Measurements from ENCODE around the gene ESPL1. TPM values are rescaled to one million over a fixed set of nuclear protein-coding genes. Genes with fewer than 3 reads are reported as not detected.

ESPL1 gene
- total and polyA plus RNA-seq, 2 of the 13 experiments (the other 11 are each of a cell fraction or from before 2014, with no cell fraction given), result 5.8 to 11.5 TPM

- no TSS peak for BruUV-seq (replicated peaks)
- in situ Hi-C loops (cut with HindIII; ENCODE audit: extremely low pct_ligation_motif_present, low pct_unique_long_range_greater_than_20kb), result no loop called here
- intact Hi-C loops (cut with micrococcal nuclease; ENCODE audit: unreplicated experiment), result no loop called here
- ATAC-seq (no peak), DNase-seq (ENCODE audit: low spot score) (no peak), FAIRE-seq (no peak)
- no peaks in the 10 kb centered on the region for H3K9me3 ChIP-seq (ENCODE audit: low read length)
- H2AFZ ChIP-seq (ENCODE audit: low read length), result no peak overlapping the region
- H3K4me1 ChIP-seq (ENCODE audit: insufficient read depth, low read length), result peaks cover 31% of the 10 kb centered on the region
- 8% methylated on average over 1 of the region's 1 CpG for WGBS (ENCODE audit: low lambda C conversion rate)
- H3K79me2 ChIP-seq (ENCODE audit: insufficient read depth, low read length), result no peaks in the 10 kb centered on the region
- H3K9ac ChIP-seq (ENCODE audit: insufficient read depth, low read depth, low read length), result no peak overlapping the region
- no peaks in the 10 kb centered on the region for H4K20me1 ChIP-seq (ENCODE audit: insufficient read depth, low read length)
- ChIA-PET POLR2A (no interaction called here), CTCF (ENCODE audit: low intra/inter-chr PET ratio, low total read pairs) (no interaction called here)
- H3K4me3 ChIP-seq (replicated peaks in 1 of 3; ENCODE audit: insufficient read depth in 1 of 3, low read depth in 2 of 3, low read length in 3 of 3), result no peak overlapping the region
- no peak overlapping the region for H3K27ac ChIP-seq (ENCODE audit: extremely low read length, insufficient read depth, low read length)
- no peak overlapping the region for H3K4me2 ChIP-seq (ENCODE audit: low read depth, low read length)
- no peaks in the 10 kb centered on the region for H3K36me3 ChIP-seq (replicated peaks in 1 of 2; ENCODE audit: control insufficient read depth in 1 of 2, insufficient read depth in 2 of 2, low read length in 2 of 2)
- H3K27me3 ChIP-seq (ENCODE audit: control insufficient read depth in 1 of 2, insufficient read depth in 2 of 2, low read length in 2 of 2), result peaks cover 11 to 50% of the 10 kb centered on the region in 2 experiments; a peak in 3 of 5 replicates
- TF ChIP-seq PHF20 (CRISPR knock-in tag; IDR thresholded peaks at IDR 0.05) (no peak), ZNF569 (CRISPR knock-in tag; IDR thresholded peaks at IDR 0.05; ENCODE audit: borderline replicate concordance) (no peak), HDAC2 (CRISPR knock-in tag; IDR thresholded peaks at IDR 0.05) (no peak), ZNF513 (CRISPR knock-in tag; conservative IDR thresholded peaks at IDR 0.05) (no peak)
These were observed 31.5 kb upstream of the ESPL1 start for GRCh38 chr12:53236443-53237111.

GRCh38 chr12:53239643-53240258, 28.3 kb upstream of the ESPL1 start:
- 57% methylated on average over 10 of the region's 10 CpGs for WGBS (ENCODE audit: low lambda C conversion rate)
- Histone ChIP-seq H3K4me3 (replicated peaks in 1 of 3; ENCODE audit: insufficient read depth in 1 of 3, low read depth in 2 of 3, low read length in 3 of 3) (no peak overlapping the region), H3K9ac (ENCODE audit: insufficient read depth, low read depth, low read length) (no peak overlapping the region), H3K4me2 (ENCODE audit: low read depth, low read length) (no peak overlapping the region), H3K27me3 (ENCODE audit: control insufficient read depth in 1 of 2, insufficient read depth in 2 of 2, low read length in 2 of 2) (peaks cover 6 to 49% of the 10 kb centered on the region in 2 experiments; a peak in 3 of 5 replicates), H4K20me1 (ENCODE audit: insufficient read depth, low read length) (no peaks in the 10 kb centered on the region), H2AFZ (ENCODE audit: low read length) (no peak overlapping the region), H3K4me1 (ENCODE audit: insufficient read depth, low read length) (peaks cover 27% of the 10 kb centered on the region; the same call in 1 of the 2 replicates), H3K36me3 (replicated peaks in 1 of 2; ENCODE audit: control insufficient read depth in 1 of 2, insufficient read depth in 2 of 2, low read length in 2 of 2) (no peaks in the 10 kb centered on the region), H3K79me2 (ENCODE audit: insufficient read depth, low read length) (no peaks in the 10 kb centered on the region), H3K27ac (ENCODE audit: extremely low read length, insufficient read depth, low read length) (no peak overlapping the region), H3K9me3 (ENCODE audit: low read length) (no peaks in the 10 kb centered on the region)
- CTCF ChIA-PET (ENCODE audit: low intra/inter-chr PET ratio, low total read pairs), result no interaction called here
- FAIRE-seq, result no peak
- ATAC-seq, result no peak
- BruUV-seq (replicated peaks), result no TSS peak
- in situ Hi-C loops (cut with HindIII; ENCODE audit: extremely low pct_ligation_motif_present, low pct_unique_long_range_greater_than_20kb), result no loop called here
- TF ChIP-seq E2F1 (CRISPR knock-in tag; IDR thresholded peaks at IDR 0.05) (no peak), ZNF564 (CRISPR knock-in tag; IDR thresholded peaks at IDR 0.05) (no peak), NR2F6 (IDR thresholded peaks at IDR 0.05) (no peak), NR2F6 (CRISPR knock-in tag; IDR thresholded peaks at IDR 0.05) (no peak), ZNF282 (IDR thresholded peaks at IDR 0.05; ENCODE audit: partially characterized antibody) (no peak), GABPB1 (CRISPR knock-in tag; IDR thresholded peaks at IDR 0.05) (no peak), NFE2 (CRISPR knock-in tag; IDR thresholded peaks at IDR 0.05) (no peak), ZNF644 (CRISPR knock-in tag; IDR thresholded peaks at IDR 0.05; ENCODE audit: low read depth) (no peak), SATB2 (CRISPR knock-in tag; IDR thresholded peaks at IDR 0.05) (no peak)
- TF ChIP-seq, protein P1, sequence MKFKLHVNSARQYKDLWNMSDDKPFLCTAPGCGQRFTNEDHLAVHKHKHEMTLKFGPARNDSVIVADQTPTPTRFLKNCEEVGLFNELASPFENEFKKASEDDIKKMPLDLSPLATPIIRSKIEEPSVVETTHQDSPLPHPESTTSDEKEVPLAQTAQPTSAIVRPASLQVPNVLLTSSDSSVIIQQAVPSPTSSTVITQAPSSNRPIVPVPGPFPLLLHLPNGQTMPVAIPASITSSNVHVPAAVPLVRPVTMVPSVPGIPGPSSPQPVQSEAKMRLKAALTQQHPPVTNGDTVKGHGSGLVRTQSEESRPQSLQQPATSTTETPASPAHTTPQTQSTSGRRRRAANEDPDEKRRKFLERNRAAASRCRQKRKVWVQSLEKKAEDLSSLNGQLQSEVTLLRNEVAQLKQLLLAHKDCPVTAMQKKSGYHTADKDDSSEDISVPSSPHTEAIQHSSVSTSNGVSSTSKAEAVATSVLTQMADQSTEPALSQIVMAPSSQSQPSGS (CRISPR knock-in tag; IDR thresholded peaks at IDR 0.05), result no peak
- no peak for DNase-seq (ENCODE audit: low spot score)
- intact Hi-C loops (cut with micrococcal nuclease; ENCODE audit: unreplicated experiment), result no loop called here
- POLR2A ChIA-PET, result no interaction called here

Data from HepG2 (cell line).